Glutamatergic neuron (in vitro differentiated cells): ENCODE results near the gene SYCP3. TPM values are rescaled to one million over a fixed set of nuclear protein-coding genes. Genes with fewer than 3 reads are reported as not detected.

Experiments
- DNase-seq: peaks from one replicate; pipeline ENCODE4 v3.0.0; 2022
- H3K27ac Mint-ChIP-seq: one replicate; pipeline ENCODE4 v1.8.0; 2020; ENCODE audit warnings: mild to moderate bottlenecking, mixed read lengths, inconsistent platforms; ENCODE audit not compliant: unreplicated experiment
- H3K27me3 Mint-ChIP-seq: one replicate; pipeline ENCODE4 v1.8.0; 2020; ENCODE audit warnings: mild to moderate bottlenecking, moderate library complexity, mixed read lengths, inconsistent platforms; ENCODE audit not compliant: unreplicated experiment
- H3K36me3 Mint-ChIP-seq: one replicate; pipeline ENCODE4 v1.8.0; 2020; ENCODE audit warnings: mild to moderate bottlenecking, mixed read lengths, inconsistent platforms; ENCODE audit not compliant: unreplicated experiment
- H3K4me1 Mint-ChIP-seq: one replicate; pipeline ENCODE4 v1.8.0; 2020; ENCODE audit warnings: mild to moderate bottlenecking, low read depth, mixed read lengths, inconsistent platforms; ENCODE audit not compliant: unreplicated experiment
- H3K4me3 Mint-ChIP-seq: one replicate; pipeline ENCODE4 v1.8.0; 2020; ENCODE audit warnings: mild to moderate bottlenecking, mixed read lengths, inconsistent platforms; ENCODE audit not compliant: unreplicated experiment
- H3K9me3 Mint-ChIP-seq: one replicate; pipeline ENCODE4 v1.8.0; 2020; ENCODE audit warnings: mild to moderate bottlenecking, moderate library complexity, mixed read lengths, inconsistent platforms; ENCODE audit not compliant: unreplicated experiment
- total RNA-seq: library from RNA; stranded (reverse); fragmentation: NEBNext Ultra II Directional; extraction: Animal tissue kit (Norgen Biotek cat#: 25700); gene quantifications from one replicate; pipeline ENCODE4 v1.2.1, GENCODE V29; 2021; ENCODE audit not compliant: unreplicated experiment
- TF ChIP-seq, protein P1 (sequence below): fragments of 200-600 bp; sonication (generic); IDR thresholded peaks from one replicate; pipeline ENCODE4 v1.5.0; 2021; ENCODE audit not compliant: partially characterized antibody, unreplicated experiment

SYCP3 gene
- total RNA-seq, 1 donor from 2014 or later: not detected

DNA sequence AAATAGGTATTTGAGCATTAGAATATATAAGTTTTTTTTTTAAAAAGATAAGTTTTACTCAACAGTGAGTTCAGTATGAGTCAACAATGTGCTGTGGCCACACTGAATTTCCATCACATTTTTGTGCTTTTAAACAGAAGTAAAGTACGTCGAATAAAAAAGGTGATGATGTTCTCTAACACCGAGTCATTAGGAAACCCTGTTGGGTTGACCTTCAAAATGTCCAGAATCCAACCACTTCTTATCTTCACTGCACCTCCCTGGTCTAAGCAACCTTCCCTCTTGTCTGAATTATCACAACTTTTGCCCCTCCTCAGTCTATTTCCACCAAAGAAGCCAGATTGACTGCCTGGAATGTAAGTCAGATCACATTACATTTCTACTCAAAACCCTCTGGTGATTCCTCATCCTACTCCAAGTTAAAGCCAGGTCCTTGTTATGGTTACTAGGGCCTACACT is 43.0 kb upstream of the SYCP3 start:
- no peaks in the 10 kb centered on the region for H3K36me3 Mint-ChIP-seq
- no peak for DNase-seq
- no peak overlapping the region for H3K4me3 Mint-ChIP-seq
- no peaks in the 10 kb centered on the region for H3K9me3 Mint-ChIP-seq
- peaks cover 5% of the 10 kb centered on the region for H3K4me1 Mint-ChIP-seq
- no peak overlapping the region for H3K27ac Mint-ChIP-seq
- TF ChIP-seq, protein P1, sequence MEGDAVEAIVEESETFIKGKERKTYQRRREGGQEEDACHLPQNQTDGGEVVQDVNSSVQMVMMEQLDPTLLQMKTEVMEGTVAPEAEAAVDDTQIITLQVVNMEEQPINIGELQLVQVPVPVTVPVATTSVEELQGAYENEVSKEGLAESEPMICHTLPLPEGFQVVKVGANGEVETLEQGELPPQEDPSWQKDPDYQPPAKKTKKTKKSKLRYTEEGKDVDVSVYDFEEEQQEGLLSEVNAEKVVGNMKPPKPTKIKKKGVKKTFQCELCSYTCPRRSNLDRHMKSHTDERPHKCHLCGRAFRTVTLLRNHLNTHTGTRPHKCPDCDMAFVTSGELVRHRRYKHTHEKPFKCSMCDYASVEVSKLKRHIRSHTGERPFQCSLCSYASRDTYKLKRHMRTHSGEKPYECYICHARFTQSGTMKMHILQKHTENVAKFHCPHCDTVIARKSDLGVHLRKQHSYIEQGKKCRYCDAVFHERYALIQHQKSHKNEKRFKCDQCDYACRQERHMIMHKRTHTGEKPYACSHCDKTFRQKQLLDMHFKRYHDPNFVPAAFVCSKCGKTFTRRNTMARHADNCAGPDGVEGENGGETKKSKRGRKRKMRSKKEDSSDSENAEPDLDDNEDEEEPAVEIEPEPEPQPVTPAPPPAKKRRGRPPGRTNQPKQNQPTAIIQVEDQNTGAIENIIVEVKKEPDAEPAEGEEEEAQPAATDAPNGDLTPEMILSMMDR: no peak
- H3K27me3 Mint-ChIP-seq: peaks cover 2% of the 10 kb centered on the region

DNA sequence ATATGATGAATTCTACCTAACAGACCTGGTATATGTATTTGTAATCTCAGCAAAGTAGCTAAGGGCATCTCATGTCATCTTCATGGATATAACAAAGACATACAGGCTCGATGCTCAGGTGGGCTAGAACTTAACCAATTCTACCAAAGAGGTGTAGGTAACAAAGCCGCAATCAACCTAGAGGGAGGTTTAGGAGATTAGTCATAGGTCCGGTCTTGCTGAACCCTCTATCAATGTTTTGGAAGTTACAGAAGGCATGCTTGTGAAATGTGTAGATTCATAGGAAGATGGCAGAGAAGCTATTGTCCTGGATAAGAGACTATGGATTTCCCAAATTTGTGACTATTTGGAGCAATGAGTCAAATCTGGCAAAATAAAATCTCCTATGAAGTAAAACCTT is 42.6 kb upstream of the SYCP3 start:
- Mint-ChIP-seq H3K4me1 (peaks cover 5% of the 10 kb centered on the region), H3K4me3 (no peak overlapping the region)
- TF ChIP-seq, protein P1: no peak

DNA sequence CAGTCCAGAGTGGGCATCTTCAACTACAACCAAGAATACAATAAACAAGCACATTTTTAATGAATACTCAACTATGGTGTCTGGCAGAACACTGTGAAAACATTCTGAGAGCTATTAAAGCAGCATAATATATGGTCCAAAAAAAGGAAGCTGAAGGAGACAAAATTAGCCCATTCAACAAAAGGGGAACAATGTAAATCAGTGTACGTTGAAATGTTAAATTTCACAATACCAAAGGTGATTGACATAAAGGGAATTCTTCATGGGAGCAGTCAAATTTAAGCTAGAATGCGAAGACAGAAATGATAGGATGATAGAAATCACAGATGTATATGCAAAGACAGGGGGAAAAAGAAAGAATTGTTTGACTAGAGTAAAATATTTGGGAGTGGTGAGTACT is 41.3 kb upstream of the SYCP3 start:
- Mint-ChIP-seq H3K4me3 (no peak overlapping the region), H3K27ac (no peak overlapping the region), H3K27me3 (peaks cover 2% of the 10 kb centered on the region), H3K36me3 (no peaks in the 10 kb centered on the region), H3K9me3 (no peaks in the 10 kb centered on the region), H3K4me1 (peaks cover 5% of the 10 kb centered on the region)
- TF ChIP-seq, protein P1: no peak
- no peak for DNase-seq

More for the DNA sequence above, 42.6 kb upstream of the SYCP3 start:
- Mint-ChIP-seq H3K9me3 (no peaks in the 10 kb centered on the region), H3K36me3 (no peaks in the 10 kb centered on the region), H3K27me3 (peaks cover 2% of the 10 kb centered on the region), H3K27ac (no peak overlapping the region)
- no peak for DNase-seq

DNA sequence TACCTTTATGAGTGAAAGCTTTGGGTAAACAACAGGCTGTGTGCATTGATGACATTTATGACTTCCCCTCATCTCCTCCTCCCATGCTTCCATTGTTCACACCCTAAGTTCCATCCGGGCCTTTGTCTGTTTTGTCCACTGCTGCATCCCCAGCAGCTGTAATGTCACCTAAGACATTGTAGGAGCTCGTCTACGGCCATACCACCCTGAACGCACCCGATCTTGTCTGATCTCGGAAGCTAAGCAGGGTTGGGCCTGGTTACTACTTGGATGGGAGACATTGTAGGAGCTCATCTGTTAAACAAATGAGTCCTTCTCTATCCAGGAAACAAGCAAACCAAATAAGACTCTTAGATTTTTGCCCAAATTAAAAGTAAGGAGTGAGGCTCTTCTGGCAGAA is 40.4 kb upstream of the SYCP3 start:
- Mint-ChIP-seq H3K27me3 (peaks cover 2% of the 10 kb centered on the region), H3K36me3 (no peaks in the 10 kb centered on the region), H3K9me3 (no peaks in the 10 kb centered on the region), H3K4me3 (no peak overlapping the region), H3K4me1 (peaks cover 5% of the 10 kb centered on the region), H3K27ac (no peak overlapping the region)
- DNase-seq: no peak
- TF ChIP-seq, protein P1: no peak

DNA sequence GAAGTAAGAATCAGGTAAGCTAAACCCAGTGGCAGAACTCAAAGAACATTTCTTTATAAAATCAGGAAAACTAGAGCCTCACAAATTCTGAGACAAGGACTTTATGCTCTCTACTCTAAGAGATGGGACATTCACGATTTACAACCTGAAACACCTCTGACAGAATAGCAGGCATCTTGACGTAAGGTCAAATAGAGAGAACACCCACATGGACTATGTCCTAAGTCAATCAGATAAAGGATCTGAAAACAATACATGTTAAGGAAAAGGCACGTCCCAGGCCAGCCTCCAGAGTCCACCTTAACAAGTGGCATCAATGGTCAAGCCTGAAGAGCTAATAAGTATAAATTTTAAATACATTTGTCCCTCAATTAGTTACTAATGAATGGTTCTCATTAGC is 39.9 kb upstream of the SYCP3 start:
- TF ChIP-seq, protein P1: no peak
- Mint-ChIP-seq H3K27ac (no peak overlapping the region), H3K27me3 (peaks cover 2% of the 10 kb centered on the region), H3K9me3 (no peaks in the 10 kb centered on the region), H3K4me1 (peaks cover 5% of the 10 kb centered on the region), H3K4me3 (no peak overlapping the region), H3K36me3 (no peaks in the 10 kb centered on the region)
- DNase-seq: no peak
